Gastrocnemius medialis (tissue), 4 donors: ENCODE results near the gene SLC25A21.

Source experiments
- POLR2A ChIP-seq, 2 donors: fragments of 450-650 bp; IDR thresholded peaks; one replicate each; pipeline ENCODE4 v1.6.1; 2017; ENCODE audit warnings: antibody characterized with exemption in 2 of 2, mild to moderate bottlenecking in 2 of 2, moderate library complexity in 2 of 2
- TF ChIP-seq, protein P1 (sequence below), 5 experiments: fragments of 450-650 bp in 3 of 5; fragments of 200-600 bp in 2 of 5; sonication (generic) in 2 of 5; IDR thresholded peaks in 4 of 5; conservative IDR thresholded peaks in 1 of 5; 1 replicate in 4 of 5; 2 replicates in 1 of 5; pipeline ENCODE4 v1.5.1; 2016 to 2019; ENCODE audit warnings: antibody characterized with exemption in 5 of 5, mild to moderate bottlenecking in 3 of 5, moderate library complexity in 3 of 5

DNA sequence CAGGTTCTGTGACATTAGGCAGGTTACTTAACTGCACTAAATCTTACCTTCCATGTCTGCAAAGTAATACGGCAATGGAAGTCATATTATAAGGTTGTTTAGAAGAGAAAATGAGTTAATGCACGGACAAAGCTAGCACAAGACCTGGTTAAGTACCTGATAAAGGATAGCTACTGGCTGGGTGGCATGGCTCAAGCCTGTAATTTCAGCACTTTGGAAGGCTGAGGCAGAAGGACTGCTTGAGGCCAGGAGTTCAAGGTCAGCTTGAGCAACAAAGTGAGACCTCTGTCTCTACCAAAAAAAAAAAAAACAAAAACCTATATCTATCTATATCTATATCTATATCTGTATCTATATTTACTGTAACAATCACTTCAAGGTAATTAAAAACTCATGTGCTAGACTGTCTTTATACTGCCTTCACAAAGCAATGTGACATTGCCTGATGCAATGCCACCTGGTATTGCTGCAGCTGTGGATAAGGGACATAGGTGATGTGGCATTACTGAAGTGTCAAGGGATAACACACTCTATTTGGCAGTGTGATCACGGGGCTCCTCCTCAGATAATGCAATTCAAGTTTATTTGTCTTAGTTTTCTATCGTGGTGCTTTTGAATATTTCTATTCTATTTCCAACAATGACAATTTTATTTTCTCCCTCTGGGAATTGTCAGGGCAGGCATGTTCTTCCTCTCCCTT is 403.6 kb downstream of the SLC25A21 start:
- TF ChIP-seq, protein P1, sequence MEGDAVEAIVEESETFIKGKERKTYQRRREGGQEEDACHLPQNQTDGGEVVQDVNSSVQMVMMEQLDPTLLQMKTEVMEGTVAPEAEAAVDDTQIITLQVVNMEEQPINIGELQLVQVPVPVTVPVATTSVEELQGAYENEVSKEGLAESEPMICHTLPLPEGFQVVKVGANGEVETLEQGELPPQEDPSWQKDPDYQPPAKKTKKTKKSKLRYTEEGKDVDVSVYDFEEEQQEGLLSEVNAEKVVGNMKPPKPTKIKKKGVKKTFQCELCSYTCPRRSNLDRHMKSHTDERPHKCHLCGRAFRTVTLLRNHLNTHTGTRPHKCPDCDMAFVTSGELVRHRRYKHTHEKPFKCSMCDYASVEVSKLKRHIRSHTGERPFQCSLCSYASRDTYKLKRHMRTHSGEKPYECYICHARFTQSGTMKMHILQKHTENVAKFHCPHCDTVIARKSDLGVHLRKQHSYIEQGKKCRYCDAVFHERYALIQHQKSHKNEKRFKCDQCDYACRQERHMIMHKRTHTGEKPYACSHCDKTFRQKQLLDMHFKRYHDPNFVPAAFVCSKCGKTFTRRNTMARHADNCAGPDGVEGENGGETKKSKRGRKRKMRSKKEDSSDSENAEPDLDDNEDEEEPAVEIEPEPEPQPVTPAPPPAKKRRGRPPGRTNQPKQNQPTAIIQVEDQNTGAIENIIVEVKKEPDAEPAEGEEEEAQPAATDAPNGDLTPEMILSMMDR (IDR thresholded peaks at IDR 0.05 in 4 of 5, conservative IDR thresholded peaks at IDR 0.05 in 1 of 5) = no peak
- TF ChIP-seq POLR2A (IDR thresholded peaks at IDR 0.05) = no peak
